Urinary bladder (tissue), 4 donors: Measurements from ENCODE around the gene TSPEAR. TPM values are rescaled to one million over a fixed set of nuclear protein-coding genes. Genes with fewer than 3 reads are reported as not detected.
"Not testable (repeated sequence)": the region's sequence is repeated elsewhere in the genome, so short reads cannot be mapped to it uniquely, and the experiment has no call there.

Experiments
- DNase-seq: peaks from one replicate; pipeline ENCODE4 v3.0.0-alpha.2; 2015; ENCODE audit errors: extremely low spot score
- H3K27ac ChIP-seq: one replicate; pipeline ENCODE4 v1.5.1; 2013; ENCODE audit warnings: low read depth, mild to moderate bottlenecking, moderate library complexity
- H3K36me3 ChIP-seq: one replicate; pipeline ENCODE4 v1.6.1; 2013; ENCODE audit warnings: mild to moderate bottlenecking, moderate library complexity; ENCODE audit not compliant: insufficient read depth
- H3K4me1 ChIP-seq: one replicate; pipeline ENCODE4 v1.6.1; 2013; ENCODE audit warnings: mild to moderate bottlenecking, moderate library complexity; ENCODE audit not compliant: insufficient read depth
- H3K4me3 ChIP-seq: one replicate; pipeline ENCODE4 v1.5.1; 2013; ENCODE audit warnings: low read depth, low read length
- WGBS: extraction: QIAGEN DNeasy Blood & Tissue Kit; methylation state at CpG from one replicate; pipeline ENCODE4 v1.1.7; 2013; 5-methylcytosine and 5-hydroxymethylcytosine counted together
- polyA plus RNA-seq: library from polyadenylated mRNA; stranded (reverse); fragments of 200-250 nt; gene quantifications from one replicate; pipeline ENCODE4 v1.2.3, GENCODE V29; 2013
- total RNA-seq: library from RNA; depleted of rRNA; stranded (reverse); fragments of >200 nt; gene quantifications from one replicate; pipeline ENCODE4 v1.2.3, GENCODE V29; 2014
- donor health status: healthy with polysubstance abuse.
- donor health status: healthy.

Gene TSPEAR
- total and polyA plus RNA-seq, 2 donors, result 0.03 to 0.21 TPM

DNA sequence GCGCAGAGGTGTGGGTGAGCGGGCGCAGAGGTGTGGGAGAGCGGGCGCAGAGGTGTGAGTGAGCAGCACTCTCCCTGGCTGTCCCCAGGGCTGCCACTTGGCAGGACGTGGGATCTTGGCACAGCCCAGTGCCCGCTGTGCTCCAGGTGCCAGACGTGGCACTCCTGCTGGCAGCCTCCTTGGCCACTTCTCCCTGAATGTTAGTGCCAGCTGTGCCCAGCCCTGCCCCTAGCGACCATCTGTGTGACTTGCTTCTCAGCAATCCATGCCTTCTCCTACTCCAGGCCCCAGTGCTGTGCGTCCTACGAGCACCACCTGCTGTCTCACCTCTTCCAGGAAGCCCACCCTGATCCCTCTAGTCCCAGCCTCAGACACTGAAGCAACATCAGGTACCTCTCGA, 201.8 kb downstream of the TSPEAR start:
- H3K27ac ChIP-seq, result no peak overlapping the region
- no peak overlapping the region for H3K4me3 ChIP-seq
- DNase-seq, result no peak
- H3K36me3 ChIP-seq, result no peaks in the 10 kb centered on the region
- WGBS, result 83% methylated on average over 12 of the region's 12 CpGs
- H3K4me1 ChIP-seq, result no peaks in the 10 kb centered on the region

DNA sequence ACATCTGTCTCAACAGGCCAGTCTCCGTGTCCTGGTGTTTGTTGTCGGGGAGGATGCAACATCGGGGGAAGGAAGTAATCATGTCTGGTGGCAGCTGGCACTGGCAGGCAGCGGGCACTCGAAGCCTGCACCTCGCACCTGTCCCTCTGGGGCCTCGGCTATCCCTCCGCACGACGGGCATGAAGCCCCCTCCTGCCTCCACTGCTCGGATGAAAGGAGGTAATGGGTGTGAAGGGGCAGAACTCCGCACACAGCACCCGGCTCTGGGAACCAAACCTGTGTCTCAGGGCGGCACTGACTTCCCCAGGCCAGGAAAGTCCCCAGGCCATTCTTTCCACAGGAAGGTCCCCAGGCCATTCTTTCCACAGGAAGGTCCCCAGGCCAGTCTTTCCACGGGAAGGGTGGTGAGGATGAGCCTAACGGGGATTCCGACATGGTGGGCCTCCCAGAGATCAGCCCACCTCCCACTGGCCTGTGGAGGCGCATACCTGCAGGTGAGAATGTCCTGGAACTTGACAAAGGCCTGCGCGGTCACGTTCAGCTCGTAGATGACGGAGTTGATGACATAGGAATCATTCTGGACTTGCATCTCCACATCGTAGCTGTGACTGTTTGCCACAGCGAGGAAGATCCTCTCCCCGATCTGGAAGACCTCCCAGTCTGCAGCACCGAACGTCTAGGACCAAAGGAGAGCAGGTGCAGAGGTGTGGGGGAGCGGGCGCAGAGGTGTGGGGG, 202.5 kb downstream of the TSPEAR start:
- H3K27ac ChIP-seq, result no peak overlapping the region
- 84% methylated on average over 30 of the region's 30 CpGs for WGBS
- no peak overlapping the region for H3K4me3 ChIP-seq
- H3K36me3 ChIP-seq, result no peaks in the 10 kb centered on the region
- no peak for DNase-seq
- no peaks in the 10 kb centered on the region for H3K4me1 ChIP-seq

DNA sequence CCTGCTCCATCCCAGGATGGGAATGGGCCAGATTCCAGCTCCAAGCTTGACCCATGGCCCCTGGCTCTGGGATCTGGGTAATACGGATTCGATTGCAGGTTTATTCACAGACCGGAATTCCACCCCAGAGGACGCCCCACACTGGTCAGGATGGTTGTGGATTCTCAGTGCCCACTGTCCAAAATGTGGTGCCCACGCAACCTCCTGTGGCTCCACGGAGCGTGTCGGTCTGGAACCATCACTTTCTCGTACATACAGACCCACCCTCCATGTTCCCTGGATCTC, 203.0 kb downstream of the TSPEAR start:
- DNase-seq, result no peak
- no peak overlapping the region for H3K27ac ChIP-seq
- no peak overlapping the region for H3K4me3 ChIP-seq
- no peaks in the 10 kb centered on the region for H3K4me1 ChIP-seq
- H3K36me3 ChIP-seq, result no peaks in the 10 kb centered on the region
- 82% methylated on average over 9 of the region's 9 CpGs for WGBS

DNA sequence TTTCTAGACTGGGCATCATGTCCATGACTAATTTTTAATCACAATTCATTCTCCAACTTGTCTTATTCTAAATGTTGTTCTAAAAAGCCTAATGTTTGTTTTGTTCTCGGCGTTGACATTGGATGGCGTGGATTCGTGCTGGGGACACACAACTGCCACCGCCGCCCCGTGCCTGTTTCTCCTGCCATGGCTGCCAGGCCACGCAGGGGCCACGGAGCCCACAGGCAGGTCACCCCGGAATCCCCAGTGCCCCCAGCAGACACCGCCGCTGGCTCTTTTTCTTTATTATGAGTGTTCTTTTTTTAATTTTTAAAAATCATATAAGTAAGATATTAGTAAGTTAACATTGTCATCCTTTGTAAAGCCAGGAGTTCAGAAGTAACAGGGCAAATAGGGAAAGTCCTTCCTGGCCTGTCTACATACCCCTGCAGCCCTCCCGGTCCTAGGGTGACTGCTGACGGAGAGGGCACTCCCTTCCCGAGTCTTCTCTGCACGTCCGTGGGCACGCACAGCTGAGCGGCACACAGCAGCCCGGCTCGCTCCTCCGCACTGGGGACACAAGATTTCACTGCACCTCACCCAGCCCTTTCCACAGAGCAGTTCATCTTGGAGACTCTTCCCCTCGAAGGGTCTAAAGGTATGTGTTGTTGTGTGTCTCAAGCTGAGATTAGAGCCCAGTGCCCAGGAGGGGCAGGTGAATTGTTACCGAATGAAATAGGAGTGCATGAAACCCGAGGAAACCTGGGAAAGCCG, 203.5 kb downstream of the TSPEAR start:
- H3K27ac ChIP-seq, result no peak overlapping the region
- 86% methylated on average over 26 of the region's 26 CpGs for WGBS
- no peaks in the 10 kb centered on the region for H3K36me3 ChIP-seq
- H3K4me1 ChIP-seq, result no peaks in the 10 kb centered on the region
- no peak overlapping the region for H3K4me3 ChIP-seq
- DNase-seq, result no peak

DNA sequence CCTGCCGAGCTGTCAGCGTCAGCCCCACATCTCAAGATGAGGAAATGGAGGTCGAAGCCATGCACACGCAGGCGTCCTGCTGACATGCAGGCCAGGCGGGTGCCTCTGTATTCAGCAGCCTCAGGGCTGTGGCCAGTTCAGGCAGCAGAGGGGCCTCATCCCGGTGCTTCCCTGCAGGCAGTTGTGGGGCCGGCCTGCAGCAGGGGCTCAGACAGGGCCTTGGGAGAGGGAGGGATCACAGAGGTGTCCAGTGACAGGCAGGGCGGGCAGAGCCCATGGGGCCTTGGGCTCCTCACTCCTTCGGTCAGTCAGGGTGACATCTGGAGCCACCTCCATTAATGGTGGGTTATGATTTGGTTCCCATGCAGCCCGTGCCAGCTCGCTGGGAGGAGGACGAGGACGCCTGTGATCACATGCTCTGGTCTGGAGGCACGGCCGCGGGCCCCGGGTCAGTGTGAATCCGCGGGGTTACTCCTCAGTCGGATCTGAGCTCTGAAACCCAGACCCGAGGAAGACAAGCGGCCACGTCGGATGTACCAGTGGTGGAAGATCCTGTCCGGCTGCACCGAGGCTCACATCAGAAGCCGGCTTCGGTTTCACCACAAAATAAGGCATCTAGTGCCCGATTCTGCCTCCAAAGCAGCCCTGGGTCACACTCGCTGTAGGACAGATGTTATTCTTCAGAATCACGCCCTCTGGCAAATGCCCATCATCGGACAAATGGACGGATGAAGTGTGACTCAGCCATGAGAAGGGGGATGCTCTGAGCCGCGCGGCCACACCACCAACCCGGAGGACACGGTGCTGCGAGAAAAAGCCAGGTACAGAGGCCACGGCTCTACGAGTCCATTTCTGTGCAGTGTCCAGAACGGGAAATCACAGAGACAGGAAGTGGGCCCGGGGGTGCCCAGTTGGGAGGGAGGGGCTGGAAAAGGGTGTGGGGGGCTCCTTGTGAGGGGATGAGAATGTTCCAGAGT, 204.8 kb downstream of the TSPEAR start:
- no peak overlapping the region for H3K4me3 ChIP-seq
- H3K27ac ChIP-seq, result no peak overlapping the region
- 67% methylated on average over 44 of the region's 44 CpGs for WGBS
- no peaks in the 10 kb centered on the region for H3K36me3 ChIP-seq
- no peaks in the 10 kb centered on the region for H3K4me1 ChIP-seq
- no peak for DNase-seq

DNA sequence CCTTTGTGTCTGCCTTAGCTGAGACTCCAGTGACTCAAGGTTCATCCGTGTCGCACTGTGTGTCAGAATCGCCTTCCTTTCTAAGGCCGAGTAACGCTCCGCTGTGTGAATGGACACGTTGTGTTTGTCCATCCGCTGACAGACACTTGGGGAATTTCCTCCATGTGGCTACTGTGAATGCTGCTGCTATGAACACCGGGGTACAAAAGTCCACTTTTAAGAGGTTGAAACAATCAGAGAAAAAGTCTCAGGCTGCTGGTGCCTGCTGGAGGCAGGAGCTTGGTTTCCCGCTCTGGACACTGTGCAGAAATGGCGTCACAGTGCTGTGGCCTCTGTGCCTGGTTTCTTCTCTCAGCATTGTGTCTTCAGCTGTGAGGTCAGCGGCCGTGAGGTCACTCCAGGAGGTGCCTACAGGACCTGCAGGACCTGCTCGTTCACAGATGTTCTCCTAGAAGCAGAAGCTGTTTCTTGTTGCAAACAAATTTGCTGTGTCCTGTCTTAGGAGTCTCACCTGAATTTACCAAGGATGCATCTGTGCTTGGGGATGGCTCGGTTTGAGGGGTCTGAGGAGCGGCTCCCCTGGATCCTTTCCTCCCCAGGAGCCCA, 205.6 kb downstream of the TSPEAR start:
- DNase-seq, result no peak
- 73% methylated on average over 16 of the region's 16 CpGs for WGBS
- no peaks in the 10 kb centered on the region for H3K36me3 ChIP-seq
- no peak overlapping the region for H3K4me3 ChIP-seq
- H3K4me1 ChIP-seq, result no peaks in the 10 kb centered on the region
- no peak overlapping the region for H3K27ac ChIP-seq

DNA sequence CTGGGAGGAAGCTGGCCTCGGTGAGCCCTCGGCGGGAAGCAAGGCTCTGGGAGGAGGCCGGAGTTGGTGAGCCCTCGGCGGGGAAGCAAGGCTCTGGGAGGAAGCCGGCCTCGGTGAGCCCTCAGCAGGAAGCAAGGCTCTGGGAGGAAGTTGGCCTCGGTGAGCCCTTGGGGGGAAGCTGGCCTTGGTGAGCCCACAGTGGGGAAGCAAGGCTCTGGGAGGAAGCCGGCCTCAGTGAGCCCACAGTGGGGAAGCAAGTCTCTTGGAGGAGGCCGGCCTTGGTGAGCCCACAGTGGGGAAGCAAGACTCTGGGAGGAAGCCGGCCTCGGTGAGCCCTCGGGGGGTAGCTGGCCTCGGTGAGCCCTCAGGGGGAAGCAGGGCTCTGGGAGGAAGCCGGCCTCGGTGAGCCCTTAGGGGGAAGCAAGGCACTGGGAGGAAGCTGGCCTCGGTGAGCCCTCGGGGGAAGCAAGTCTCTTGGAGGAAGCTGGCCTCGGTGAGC, 207.4 kb downstream of the TSPEAR start:
- Histone ChIP-seq H3K36me3 (no peaks in the 10 kb centered on the region), H3K4me3 (no peak overlapping the region), H3K4me1 (no peaks in the 10 kb centered on the region), H3K27ac (no peak overlapping the region)
- DNase-seq, result no peak
- WGBS, result 72% methylated on average over 20 of the region's 20 CpGs

DNA sequence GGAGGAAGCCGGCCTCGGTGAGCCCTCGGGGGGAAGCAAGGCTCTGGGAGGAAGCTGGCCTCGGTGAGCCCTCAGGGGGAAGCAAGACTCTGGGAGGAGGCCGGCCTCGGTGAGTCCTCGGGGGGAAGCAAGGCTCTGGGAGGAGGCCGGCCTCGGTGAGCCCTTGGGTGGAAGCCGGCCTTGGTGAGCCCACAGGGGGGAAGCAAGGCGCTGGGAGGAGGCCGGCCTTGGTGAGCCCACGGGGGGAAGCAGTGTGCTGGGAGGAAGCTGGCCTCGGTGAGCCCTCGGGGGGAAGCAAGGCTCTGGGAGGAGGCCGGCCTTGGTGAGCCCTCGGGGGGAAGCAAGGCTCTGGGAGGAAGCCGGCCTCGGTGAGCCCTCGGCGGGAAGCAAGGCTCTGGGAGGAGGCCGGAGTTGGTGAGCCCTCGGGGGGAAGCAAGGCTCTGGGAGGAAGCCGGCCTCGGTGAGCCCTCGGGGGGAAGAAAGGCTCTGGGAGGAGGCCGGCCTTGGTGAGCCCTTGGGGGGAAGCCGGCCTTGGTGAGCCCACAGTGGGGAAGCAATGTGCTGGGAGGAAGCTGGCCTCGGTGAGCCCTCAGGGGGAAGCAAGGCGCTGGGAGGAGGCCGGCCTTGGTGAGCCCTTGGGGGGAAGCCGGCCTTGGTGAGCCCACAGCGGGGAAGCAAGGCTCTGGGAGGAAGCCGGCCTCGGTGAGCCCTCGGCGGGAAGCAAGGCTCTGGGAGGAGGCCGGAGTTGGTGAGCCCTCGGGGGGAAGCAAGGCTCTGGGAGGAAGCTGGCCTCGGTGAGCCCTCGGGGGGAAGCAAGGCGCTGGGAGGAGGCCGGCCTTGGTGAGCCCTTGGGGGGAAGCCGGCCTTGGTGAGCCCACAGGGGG, 208.1 kb downstream of the TSPEAR start:
- DNase-seq, H3K36me3 ChIP-seq: not testable (repeated sequence)
- WGBS, result 79% methylated on average over 44 of the region's 44 CpGs

DNA sequence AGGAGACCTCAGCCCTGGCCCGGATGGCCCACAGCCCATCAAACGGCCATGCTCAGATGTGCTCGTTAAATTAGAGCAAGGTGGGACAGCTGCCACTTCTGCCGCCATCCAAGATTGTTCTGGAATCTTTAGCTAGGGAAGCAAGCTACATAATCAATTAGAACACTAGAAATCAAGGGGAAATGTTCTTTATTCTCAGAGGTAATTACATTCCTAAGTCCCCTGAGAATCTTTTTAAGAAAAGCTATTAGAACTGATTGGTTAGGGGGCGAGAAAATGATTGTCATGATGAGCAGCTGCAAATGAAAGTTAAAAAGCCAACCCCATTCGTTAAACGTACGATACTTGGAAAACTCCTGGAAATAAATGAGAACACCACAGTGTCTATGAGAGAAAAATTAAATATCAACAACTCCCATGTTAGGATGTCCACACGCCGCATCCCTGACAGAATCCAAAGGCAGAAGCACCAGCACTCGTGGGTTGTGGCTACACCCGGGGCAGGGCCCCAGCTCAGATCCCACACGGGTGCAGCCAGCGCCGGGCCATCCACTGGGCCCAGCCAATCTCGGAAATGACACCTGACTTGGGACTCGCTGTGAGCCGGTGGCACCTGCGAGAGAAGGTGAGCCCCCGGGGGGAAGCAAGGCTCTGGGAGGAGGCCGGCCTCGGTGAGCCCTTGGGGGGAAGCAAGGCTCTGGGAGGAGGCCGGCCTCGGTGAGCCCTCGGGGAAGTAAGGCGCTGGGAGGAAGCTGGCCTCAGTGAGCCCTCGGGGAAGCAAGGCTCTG, 209.0 kb downstream of the TSPEAR start:
- no peak for DNase-seq
- Histone ChIP-seq H3K4me1 (no peaks in the 10 kb centered on the region), H3K27ac (no peak overlapping the region), H3K4me3 (no peak overlapping the region), H3K36me3 (no peaks in the 10 kb centered on the region)
- 85% methylated on average over 27 of the region's 27 CpGs for WGBS

More for the DNA sequence above, 208.1 kb downstream of the TSPEAR start:
- H3K4me3 ChIP-seq, H3K27ac ChIP-seq, H3K4me1 ChIP-seq: not testable (repeated sequence)

DNA sequence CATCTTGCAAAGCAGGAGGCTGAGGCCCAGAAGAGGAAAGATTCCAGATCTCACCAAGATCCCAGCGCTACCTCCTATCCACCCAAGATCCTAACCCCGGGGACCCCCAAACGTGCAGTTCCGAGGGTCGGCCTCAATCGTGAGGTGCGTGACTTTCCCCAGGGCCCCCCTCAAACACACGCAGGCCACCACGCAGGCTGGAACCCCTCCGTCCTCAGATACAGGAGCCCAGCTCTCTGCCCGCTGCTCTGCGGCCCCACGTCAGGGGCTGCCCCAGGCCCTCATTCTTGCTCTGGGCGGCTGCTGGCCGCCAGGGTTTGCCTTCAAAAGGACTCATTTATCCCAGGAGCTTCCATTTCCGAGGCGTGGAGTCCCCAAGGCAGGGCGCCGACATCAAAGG, 211.3 kb downstream of the TSPEAR start:
- Histone ChIP-seq H3K27ac (no peak overlapping the region), H3K4me3 (no peak overlapping the region), H3K36me3 (no peaks in the 10 kb centered on the region), H3K4me1 (no peaks in the 10 kb centered on the region)
- no peak for DNase-seq
- WGBS, result 81% methylated on average over 19 of the region's 19 CpGs

DNA sequence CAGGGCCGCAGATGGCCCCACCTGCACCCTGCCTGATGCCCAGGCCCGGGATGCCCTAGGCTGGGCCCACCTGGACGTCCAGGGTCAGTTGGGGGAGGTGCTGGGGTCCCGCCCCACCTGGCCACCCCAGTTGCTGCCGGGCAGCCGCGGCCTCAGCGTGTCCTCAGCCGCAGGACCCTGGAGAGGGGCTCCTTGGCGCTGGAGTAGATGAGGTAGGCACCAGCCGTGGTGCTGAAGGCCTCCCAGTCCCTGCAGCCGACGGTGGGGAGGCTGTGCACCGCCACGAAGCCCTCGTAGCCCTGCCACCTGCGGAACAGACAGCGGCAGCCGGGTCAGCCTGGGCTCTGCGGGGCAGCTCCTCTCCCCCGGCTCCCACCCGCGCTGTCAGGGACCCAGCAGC, 211.7 kb downstream of the TSPEAR start:
- no peak for DNase-seq
- Histone ChIP-seq H3K4me3 (no peak overlapping the region), H3K36me3 (no peaks in the 10 kb centered on the region), H3K27ac (no peak overlapping the region), H3K4me1 (no peaks in the 10 kb centered on the region)
- whole genome bisulfite sequencing, result 82% methylated on average over 23 of the region's 23 CpGs

DNA sequence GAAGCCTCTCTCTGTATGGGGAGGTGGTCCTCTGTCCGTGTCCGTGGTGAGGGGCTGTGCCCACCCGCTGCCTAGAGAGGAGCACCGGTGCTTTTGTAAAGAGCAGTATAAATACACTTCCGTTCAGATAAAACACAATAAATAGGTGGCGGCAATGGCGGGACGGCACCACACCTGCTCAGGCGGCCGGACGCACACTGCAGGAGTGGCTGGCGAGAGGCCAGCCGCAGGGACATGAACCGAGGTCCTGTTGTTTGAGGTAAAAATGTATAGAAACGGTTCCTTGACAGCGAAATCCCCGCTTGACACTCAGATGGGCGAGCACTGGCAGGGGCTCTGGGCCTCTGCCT, 212.2 kb downstream of the TSPEAR start:
- DNase-seq, result no peak
- 86% methylated on average over 18 of the region's 18 CpGs for WGBS

More for the DNA sequence above, 212.2 kb downstream of the TSPEAR start:
- Histone ChIP-seq H3K27ac (no peak overlapping the region), H3K4me3 (no peak overlapping the region), H3K36me3 (no peaks in the 10 kb centered on the region), H3K4me1 (no peaks in the 10 kb centered on the region)
